GM19452 (cell line): ENCODE results near the gene UBE3B.
"Not testable (repeated sequence)": the region's sequence is repeated elsewhere in the genome, so short reads cannot be mapped to it uniquely, and the experiment has no call there.

Source experiments
- ATAC-seq: cut with Tn5 transposase; IDR thresholded peaks from one replicate; pipeline ENCODE4 v1.9.1; 2021; ENCODE audit not compliant: unreplicated experiment

The UBE3B gene

GRCh38 chr12:109473526-109474270 is 3.7 kb upstream of the UBE3B start:
- ATAC-seq: not testable (repeated sequence)

GRCh38 chr12:109475121-109475520 is 2.3 kb upstream of the UBE3B start:
- no peak for ATAC-seq

GRCh38 chr12:109475993-109476806 is 1.2 kb upstream of the UBE3B start:
- no peak for ATAC-seq

- ATAC-seq: no peak
Measured at GRCh38 chr12:109476807-109477184, 638 bp upstream of the UBE3B start.

- ATAC-seq: no peak
Measured at GRCh38 chr12:109477963-109478315, 505 bp downstream of the UBE3B start.

GRCh38 chr12:109479761-109480160 is 2.3 kb downstream of the UBE3B start:
- ATAC-seq: no peak

GRCh38 chr12:109480356-109480755 is 2.9 kb downstream of the UBE3B start:
- no peak for ATAC-seq

- ATAC-seq: no peak
Measured at GRCh38 chr12:109481863-109482262, 4.4 kb downstream of the UBE3B start.

- ATAC-seq: no peak
Measured at GRCh38 chr12:109482491-109482890, 5.1 kb downstream of the UBE3B start.

GRCh38 chr12:109482894-109483293 is 5.5 kb downstream of the UBE3B start:
- no peak for ATAC-seq

GRCh38 chr12:109483346-109483745 is 5.9 kb downstream of the UBE3B start:
- no peak for ATAC-seq

GRCh38 chr12:109485201-109485600 is 7.8 kb downstream of the UBE3B start:
- no peak for ATAC-seq

- no peak for ATAC-seq
Measured at GRCh38 chr12:109487181-109488050, 10.0 kb downstream of the UBE3B start.

GRCh38 chr12:109488051-109488665 is 10.7 kb downstream of the UBE3B start:
- ATAC-seq: no peak

GRCh38 chr12:109489016-109489954 is 11.9 kb downstream of the UBE3B start:
- no peak for ATAC-seq

- ATAC-seq: no peak
Measured at GRCh38 chr12:109489955-109490565, 12.6 kb downstream of the UBE3B start.

- no peak for ATAC-seq
Measured at GRCh38 chr12:109491671-109492070, 14.2 kb downstream of the UBE3B start.

GRCh38 chr12:109492371-109492770 is 14.9 kb downstream of the UBE3B start:
- no peak for ATAC-seq

GRCh38 chr12:109493090-109493489 is 15.7 kb downstream of the UBE3B start:
- no peak for ATAC-seq
